Measurements from ENCODE around the gene ZBED6.

DNA sequence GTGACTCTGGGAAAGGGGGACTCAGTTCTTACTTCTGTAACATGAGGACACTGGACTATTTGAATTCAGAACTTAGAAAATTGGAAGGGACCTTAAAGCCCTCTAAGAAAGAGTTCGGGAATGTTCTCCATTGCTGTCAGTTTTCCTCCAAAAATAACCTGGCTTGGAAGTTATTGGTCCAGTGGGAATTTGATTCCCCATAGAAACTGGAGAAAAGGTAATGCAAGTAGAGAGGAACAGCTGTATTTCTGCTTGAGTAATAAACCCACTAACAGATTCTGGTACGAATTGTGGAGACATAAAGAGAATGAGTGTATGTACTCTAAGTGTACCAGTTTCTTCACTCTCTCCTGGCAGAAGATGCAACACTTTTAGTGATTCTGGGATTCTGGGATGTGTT is 1.8 kb downstream of the ZBED6 start:
- TF ChIP-seq, protein P1, sequence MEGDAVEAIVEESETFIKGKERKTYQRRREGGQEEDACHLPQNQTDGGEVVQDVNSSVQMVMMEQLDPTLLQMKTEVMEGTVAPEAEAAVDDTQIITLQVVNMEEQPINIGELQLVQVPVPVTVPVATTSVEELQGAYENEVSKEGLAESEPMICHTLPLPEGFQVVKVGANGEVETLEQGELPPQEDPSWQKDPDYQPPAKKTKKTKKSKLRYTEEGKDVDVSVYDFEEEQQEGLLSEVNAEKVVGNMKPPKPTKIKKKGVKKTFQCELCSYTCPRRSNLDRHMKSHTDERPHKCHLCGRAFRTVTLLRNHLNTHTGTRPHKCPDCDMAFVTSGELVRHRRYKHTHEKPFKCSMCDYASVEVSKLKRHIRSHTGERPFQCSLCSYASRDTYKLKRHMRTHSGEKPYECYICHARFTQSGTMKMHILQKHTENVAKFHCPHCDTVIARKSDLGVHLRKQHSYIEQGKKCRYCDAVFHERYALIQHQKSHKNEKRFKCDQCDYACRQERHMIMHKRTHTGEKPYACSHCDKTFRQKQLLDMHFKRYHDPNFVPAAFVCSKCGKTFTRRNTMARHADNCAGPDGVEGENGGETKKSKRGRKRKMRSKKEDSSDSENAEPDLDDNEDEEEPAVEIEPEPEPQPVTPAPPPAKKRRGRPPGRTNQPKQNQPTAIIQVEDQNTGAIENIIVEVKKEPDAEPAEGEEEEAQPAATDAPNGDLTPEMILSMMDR (IDR thresholded peaks at IDR 0.05; ENCODE audit: low read depth, low read length, missing input control): no peak
- TF ChIP-seq, protein P2, sequence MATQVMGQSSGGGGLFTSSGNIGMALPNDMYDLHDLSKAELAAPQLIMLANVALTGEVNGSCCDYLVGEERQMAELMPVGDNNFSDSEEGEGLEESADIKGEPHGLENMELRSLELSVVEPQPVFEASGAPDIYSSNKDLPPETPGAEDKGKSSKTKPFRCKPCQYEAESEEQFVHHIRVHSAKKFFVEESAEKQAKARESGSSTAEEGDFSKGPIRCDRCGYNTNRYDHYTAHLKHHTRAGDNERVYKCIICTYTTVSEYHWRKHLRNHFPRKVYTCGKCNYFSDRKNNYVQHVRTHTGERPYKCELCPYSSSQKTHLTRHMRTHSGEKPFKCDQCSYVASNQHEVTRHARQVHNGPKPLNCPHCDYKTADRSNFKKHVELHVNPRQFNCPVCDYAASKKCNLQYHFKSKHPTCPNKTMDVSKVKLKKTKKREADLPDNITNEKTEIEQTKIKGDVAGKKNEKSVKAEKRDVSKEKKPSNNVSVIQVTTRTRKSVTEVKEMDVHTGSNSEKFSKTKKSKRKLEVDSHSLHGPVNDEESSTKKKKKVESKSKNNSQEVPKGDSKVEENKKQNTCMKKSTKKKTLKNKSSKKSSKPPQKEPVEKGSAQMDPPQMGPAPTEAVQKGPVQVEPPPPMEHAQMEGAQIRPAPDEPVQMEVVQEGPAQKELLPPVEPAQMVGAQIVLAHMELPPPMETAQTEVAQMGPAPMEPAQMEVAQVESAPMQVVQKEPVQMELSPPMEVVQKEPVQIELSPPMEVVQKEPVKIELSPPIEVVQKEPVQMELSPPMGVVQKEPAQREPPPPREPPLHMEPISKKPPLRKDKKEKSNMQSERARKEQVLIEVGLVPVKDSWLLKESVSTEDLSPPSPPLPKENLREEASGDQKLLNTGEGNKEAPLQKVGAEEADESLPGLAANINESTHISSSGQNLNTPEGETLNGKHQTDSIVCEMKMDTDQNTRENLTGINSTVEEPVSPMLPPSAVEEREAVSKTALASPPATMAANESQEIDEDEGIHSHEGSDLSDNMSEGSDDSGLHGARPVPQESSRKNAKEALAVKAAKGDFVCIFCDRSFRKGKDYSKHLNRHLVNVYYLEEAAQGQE (IDR thresholded peaks at IDR 0.05): no peak
- TF ChIP-seq GABPA (IDR thresholded peaks at IDR 0.05 in 1 of 2, conservative IDR thresholded peaks at IDR 0.05 in 1 of 2): no peak
- TF ChIP-seq, protein P3, sequence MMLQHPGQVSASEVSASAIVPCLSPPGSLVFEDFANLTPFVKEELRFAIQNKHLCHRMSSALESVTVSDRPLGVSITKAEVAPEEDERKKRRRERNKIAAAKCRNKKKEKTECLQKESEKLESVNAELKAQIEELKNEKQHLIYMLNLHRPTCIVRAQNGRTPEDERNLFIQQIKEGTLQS (IDR thresholded peaks at IDR 0.05): no peak
- no peak for TF ChIP-seq RAD21 (IDR thresholded peaks at IDR 0.05)
- TF ChIP-seq EGR1 (IDR thresholded peaks at IDR 0.05; ENCODE audit: low read depth in 2 of 2): no peak
- TF ChIP-seq RXRA (IDR thresholded peaks at IDR 0.05): no peak
- TF ChIP-seq, protein P4, sequence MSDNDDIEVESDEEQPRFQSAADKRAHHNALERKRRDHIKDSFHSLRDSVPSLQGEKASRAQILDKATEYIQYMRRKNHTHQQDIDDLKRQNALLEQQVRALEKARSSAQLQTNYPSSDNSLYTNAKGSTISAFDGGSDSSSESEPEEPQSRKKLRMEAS (IDR thresholded peaks at IDR 0.05): no peak
- no peak for TF ChIP-seq HNF4A (conservative IDR thresholded peaks at IDR 0.05)
- TF ChIP-seq YY1 (IDR thresholded peaks at IDR 0.05): no peak
